NAMALWA (cell line): ENCODE results near the gene NDUFC2.
"Not testable (repeated sequence)": the region's sequence is repeated elsewhere in the genome, so short reads cannot be mapped to it uniquely, and the experiment has no call there.

ENCODE experiments used
- DNase-seq: peaks from one replicate; pipeline ENCODE4 v3.0.0-alpha.2; 2015; ENCODE audit warnings: low spot score

The NDUFC2 gene

GRCh38 chr11:78030429-78031325 lies 49.0 kb downstream of the NDUFC2 start:
- DNase-seq = no peak

DNA sequence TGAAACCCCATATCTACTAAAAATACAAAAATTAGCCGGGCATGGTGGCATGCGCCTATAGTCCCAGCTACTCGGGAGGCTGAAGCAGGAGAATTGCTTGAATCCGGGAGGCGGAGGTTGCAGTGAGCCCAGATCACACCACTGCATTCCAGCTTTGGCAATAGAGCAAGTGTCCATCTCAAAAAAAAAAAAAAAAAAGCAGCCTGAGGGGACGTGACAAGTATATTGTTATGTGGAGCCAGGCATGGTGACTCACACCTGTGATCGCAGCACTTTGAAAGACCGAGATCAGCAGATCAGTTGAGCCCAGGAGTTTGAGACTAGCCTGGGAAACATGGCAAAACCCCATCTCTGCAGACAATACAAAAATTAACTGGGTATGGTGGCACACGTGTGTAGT lies 51.2 kb downstream of the NDUFC2 start:
- not testable (repeated sequence) for DNase-seq

GRCh38 chr11:78027759-78028158 lies 51.9 kb downstream of the NDUFC2 start:
- DNase-seq = no peak

DNA sequence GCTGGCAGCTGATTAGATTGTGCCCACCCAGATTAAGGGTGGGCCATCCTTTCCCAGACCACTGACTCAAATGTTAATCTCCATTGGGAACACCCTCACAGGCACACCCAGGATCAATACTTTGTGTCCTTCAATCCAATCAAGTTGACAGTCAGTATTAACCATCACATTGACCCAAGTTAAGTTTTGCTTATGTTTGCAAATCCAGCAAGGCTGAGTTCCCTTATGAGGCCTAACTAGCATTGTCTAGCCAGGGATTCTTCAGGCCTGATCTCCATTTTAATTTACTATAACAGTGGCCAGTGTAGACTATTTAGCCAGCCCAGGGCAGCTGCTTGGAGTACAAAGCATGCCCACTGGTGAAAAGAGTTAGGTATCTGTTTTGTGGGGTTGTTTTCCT lies 54.3 kb downstream of the NDUFC2 start:
- DNase-seq = no peak

GRCh38 chr11:78023426-78023825 lies 56.2 kb downstream of the NDUFC2 start:
- DNase-seq = no peak

DNA sequence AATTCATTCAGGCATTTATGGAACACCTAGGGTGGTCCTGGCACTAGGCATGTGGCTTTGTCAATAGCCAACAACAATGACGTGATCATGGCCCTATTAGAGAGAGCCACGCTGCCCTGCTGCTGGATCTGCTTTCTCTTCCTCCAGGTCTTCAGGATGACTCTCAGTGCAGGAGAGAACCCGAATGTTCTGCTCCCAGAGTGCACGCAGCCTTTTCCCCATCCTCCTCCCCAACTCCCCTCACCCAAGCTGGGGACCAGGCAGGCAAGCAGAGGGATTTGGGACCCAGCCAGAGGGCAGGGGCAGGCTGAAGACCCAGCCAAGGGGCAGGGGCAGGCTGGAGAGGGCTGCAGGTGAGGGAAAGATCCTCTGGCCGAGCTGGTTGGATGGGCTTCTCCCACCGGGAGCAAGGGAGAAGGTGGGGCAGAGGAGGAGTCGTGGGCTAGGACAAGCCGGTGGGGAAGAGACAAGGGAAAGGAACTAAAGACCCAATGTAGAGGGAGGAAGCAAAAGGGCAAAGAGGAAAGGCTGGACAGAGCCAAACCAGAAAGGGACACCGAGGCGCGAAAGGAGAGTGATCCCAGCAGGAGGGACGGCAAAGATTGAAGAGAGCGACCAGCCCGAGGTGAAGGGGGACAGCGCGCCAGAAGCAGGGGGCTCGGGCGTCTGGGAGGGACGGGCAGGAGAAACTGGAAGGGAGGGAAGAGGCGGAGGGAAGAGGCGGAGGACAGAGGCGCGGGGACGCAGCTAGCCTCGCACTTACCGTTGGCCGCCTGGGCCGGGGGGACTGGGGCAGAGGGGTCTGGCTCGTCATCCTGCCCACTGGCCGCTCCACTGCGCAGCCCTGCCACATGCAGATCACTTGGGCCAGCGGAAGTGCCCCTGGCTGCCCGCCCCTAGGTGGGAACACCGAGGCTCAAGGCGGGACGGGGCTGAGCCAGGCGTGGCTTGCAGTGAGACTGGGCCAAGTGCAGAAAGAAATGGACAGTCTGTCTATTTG lies 57.0 kb downstream of the NDUFC2 start, which contains the start of gene KCTD14:
KCTD14 (minus strand) TSS at position 880 of the 1,000 bp plus-strand sequence; CDS start at position 853, 27 bp downstream.
- DNase-seq = no peak

DNA sequence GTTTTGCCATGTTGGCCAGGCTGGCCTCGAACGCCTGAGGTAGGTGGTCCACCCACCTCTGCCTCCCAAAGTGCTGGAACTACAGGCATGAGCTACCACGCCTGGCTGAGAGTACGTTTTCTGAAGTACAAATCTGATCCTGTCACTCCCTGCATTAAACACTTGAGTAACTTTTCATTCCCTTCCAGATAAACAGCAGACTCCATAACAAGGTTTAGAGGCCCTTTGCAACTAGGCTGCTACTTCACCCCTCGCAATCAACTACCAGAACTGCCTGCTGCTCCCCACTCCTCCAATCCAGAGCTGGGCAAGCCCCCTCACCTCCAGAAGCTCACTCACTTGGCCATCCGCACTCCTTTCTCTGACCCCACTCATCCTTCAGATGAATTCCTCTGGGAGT lies 58.1 kb downstream of the NDUFC2 start:
- no peak for DNase-seq

GRCh38 chr11:78020246-78020645 lies 59.4 kb downstream of the NDUFC2 start:
- DNase-seq = no peak

GRCh38 chr11:78019808-78020207 lies 59.9 kb downstream of the NDUFC2 start:
- no peak for DNase-seq
